GM21723 (cell line): Measurements from ENCODE around the gene NPM1.
"Not testable (repeated sequence)": the region's sequence is repeated elsewhere in the genome, so short reads cannot be mapped to it uniquely, and the experiment has no call there.

Experiments
- ATAC-seq: cut with Tn5 transposase; IDR thresholded peaks from one replicate; pipeline ENCODE4 v1.9.1; 2021; ENCODE audit warnings: mild to moderate bottlenecking, moderate library complexity; ENCODE audit not compliant: unreplicated experiment

The NPM1 gene

GRCh38 chr5:171384999-171385398, 2.6 kb upstream of the NPM1 start:
- not testable (repeated sequence) for ATAC-seq

- no peak for ATAC-seq
Observed at GRCh38 chr5:171386006-171386671, 1.5 kb upstream of the NPM1 start.

GRCh38 chr5:171386861-171387344, 746 bp upstream of the NPM1 start:
- ATAC-seq, result peak; percentile 6

- peak; percentile 43 for ATAC-seq
Observed at GRCh38 chr5:171387970-171388815, 544 bp downstream of the NPM1 start.

- ATAC-seq, result no peak
Observed at GRCh38 chr5:171388816-171389168, 1.1 kb downstream of the NPM1 start.

GRCh38 chr5:171390883-171391677, 3.4 kb downstream of the NPM1 start:
- ATAC-seq, result no peak

GRCh38 chr5:171391996-171392577, 4.4 kb downstream of the NPM1 start:
- ATAC-seq, result no peak

- ATAC-seq, result no peak
Observed at GRCh38 chr5:171392585-171393159, 5.0 kb downstream of the NPM1 start.

- ATAC-seq, result no peak
Observed at GRCh38 chr5:171395042-171395441, 7.4 kb downstream of the NPM1 start.

GRCh38 chr5:171396583-171396982, 8.9 kb downstream of the NPM1 start:
- ATAC-seq, result not testable (repeated sequence)

GRCh38 chr5:171397190-171397589, 9.5 kb downstream of the NPM1 start:
- no peak for ATAC-seq

- ATAC-seq, result no peak
Observed at GRCh38 chr5:171397599-171397998, 9.9 kb downstream of the NPM1 start.

- not testable (repeated sequence) for ATAC-seq
Observed at GRCh38 chr5:171398660-171399059, 11.0 kb downstream of the NPM1 start.

- no peak for ATAC-seq
Observed at GRCh38 chr5:171400169-171400568, 12.5 kb downstream of the NPM1 start.

GRCh38 chr5:171401167-171401947, 13.7 kb downstream of the NPM1 start:
- ATAC-seq, result no peak

GRCh38 chr5:171402751-171403150, 15.1 kb downstream of the NPM1 start:
- ATAC-seq, result not testable (repeated sequence)

GRCh38 chr5:171405615-171406014, 18.0 kb downstream of the NPM1 start:
- no peak for ATAC-seq

- ATAC-seq, result no peak
Observed at GRCh38 chr5:171407234-171407633, 19.6 kb downstream of the NPM1 start.

GRCh38 chr5:171409164-171410136, 21.8 kb downstream of the NPM1 start:
- ATAC-seq, result no peak
